NCI-H1105 (cell line): ENCODE data around the gene SLC22A2.

Source experiments
- DNase-seq: peaks from one replicate; lab custom pipeline; 2025; lab: John Stamatoyannopoulos, UW

SLC22A2 gene

DNA sequence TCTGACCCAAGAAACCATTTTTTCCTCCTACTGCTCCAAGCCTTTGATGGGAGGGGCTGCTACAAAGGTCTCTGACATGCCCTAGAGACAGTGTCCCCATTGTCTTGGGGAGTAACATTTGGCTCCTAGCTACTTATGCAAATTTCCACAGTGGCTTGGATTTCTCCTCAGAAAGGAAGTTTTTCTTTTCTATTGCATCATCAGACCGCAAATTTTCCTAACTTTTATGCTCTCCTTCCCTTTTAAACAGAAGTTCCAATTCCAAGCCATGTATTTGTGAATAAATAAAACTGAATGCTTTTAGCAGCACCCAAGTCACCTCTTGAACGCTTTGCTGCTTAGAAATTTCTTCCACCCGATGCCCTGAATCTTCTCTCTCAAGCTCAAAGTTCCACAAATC lies 51.0 kb downstream of the SLC22A2 start:
- no peak for DNase-seq

DNA sequence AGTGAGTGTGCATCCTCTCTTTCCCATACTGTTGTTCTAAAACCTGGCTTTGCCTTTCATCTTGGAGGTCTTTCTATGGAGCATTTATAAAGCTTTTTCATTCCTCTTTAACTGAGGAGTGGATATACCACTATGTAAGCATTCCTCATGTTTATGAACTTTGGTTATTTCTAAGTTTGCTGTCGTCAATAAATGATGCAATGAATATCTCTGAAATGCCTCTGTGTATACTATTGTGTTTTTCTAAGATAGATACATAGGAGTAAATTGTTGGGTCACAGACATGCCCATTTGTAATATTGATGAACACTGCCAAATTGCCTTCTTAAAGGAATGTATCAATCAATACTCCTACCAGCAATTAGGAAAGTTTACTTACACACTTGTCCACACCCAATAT lies 53.9 kb downstream of the SLC22A2 start:
- no peak for DNase-seq

DNA sequence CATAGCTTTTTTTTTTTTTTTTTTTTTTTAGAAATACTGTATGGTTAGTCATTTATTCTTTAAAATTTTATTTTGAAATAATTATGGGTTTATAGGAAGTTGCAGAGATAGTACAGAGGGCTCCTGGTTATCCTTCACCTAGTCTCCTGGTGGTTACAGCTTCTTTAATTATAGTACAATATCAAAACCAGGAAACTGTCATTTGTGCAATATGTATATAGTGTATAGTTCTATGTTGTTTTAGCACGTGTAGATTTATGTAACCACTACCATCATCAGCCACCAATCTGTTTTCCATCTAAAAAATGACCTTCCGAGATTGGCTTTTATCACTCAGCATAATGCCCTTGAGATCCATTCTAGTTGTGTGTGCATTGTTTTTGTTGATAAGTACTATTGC lies 54.7 kb downstream of the SLC22A2 start:
- no peak for DNase-seq

DNA sequence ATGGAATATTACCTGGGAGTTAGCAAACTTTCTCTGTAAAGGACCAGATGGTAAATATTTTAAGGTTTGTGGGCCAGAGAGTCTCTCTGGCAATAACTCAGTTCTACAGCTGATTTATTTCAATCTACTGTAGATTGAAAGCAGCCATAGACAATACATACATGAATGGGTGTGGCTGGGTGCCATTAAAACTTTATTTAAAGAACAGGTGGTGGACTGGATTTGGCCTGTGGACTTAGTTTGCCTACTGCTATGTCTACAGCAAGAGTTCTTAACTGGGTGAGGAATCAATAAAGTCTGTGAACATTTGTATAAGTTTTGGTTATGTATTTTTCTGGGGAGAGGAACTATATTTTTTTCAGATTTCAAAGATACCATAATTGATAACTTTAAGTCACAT lies 55.1 kb downstream of the SLC22A2 start:
- DNase-seq: no peak

DNA sequence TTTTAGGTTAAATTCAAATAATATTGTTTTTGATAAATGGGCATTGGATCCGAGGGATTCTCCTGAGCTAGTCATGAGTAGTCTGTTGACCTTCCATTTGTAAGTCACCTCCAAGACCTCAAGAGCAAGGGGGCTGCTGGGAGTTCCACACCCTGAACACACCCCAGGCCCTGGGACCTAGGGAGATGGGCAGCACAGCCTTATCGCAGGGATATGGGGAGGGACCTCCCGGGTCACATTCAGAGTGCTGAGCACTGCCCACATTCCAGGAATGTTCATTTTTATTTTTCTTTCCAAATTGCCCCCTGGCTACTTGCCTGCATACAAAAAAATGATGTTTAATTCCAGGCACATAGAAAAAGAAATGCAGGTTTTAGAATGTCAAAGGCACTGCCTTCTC lies 55.5 kb downstream of the SLC22A2 start:
- DNase-seq: no peak

DNA sequence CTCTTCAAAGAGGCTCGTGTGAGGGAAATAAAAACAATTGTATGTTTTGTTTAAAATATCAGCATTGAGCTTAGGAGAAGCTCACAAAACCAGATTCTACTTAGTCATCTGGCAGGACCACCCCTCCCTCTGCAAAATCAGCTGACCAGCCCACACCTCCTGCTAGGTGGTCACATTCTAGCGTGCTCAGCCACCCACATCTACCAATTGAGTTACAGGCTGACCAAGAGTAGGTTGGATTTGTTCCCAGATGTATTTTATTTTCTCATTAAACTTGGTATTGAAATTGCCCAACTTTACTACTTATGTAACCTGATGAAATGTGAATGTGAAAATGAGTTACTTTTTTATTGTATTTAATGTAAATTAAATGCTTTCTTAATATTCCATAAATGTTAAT lies 56.2 kb downstream of the SLC22A2 start:
- no peak for DNase-seq

GRCh38 chr6:160201061-160201460 lies 57.6 kb downstream of the SLC22A2 start:
- DNase-seq: no peak

DNA sequence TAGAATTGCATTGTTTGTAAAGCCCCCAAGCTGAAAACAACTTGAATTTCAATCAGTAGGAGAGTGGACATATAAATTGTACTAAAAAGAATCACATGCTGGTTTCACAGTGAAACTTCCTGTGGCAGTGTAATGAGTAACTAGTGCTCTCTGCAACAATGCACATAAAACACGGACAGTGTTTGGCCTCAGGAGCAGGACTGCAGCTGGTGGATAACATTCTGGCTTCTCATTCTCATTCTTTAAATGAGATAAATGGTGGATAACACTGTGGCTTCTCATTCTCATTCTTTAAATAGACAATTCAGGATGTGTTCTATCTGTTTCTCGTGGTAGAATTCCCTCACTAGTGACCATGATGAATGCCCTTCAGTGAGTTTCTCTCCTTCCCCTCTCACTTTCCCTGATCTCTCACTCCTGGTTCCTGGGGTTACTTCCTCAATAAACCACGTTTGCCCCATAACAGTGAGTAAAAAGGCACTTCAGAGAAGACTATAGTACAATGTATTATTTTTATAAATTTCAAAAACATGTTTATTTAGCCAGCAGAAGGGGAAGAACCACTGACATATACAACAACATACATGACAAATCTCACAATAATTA lies 59.9 kb downstream of the SLC22A2 start:
- DNase-seq: no peak

- no peak for DNase-seq
These were observed 61.0 kb downstream of the SLC22A2 start for GRCh38 chr6:160197662-160198061.

DNA sequence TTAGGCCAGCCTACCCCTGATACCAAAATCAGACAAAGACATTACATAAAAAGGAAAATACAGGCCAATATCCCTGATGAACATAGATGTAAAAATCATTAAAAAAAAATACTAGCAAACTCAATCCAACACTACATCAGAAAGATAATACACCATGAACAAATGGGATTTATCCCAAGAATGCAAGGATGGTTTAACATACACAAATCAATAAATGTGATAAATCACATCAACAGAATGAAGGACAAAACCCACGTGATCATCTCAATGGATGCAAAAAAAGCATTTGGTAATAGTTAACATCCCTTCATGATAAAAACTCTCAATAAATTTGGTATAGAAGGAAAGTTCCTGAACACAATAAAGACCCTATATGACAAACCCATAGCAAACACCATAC lies 63.8 kb downstream of the SLC22A2 start:
- DNase-seq: no peak

DNA sequence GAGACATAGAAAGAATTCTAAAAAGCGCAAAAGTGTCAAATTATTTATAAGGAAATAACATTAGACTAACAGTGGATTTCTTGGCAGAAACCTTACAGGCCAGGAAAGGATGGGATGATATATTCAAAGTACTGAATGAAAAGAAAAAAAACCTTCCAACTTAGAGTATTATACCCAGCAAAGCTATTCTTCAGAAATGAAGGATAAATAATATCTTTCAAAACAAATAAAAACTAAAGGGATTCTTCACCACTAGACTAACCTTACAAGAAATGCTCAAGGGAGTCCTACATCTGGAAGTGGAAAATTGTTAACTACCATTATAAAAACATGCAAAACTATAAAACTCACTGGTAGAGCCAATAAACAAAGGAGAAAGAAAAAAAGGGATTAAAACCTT lies 65.8 kb downstream of the SLC22A2 start:
- no peak for DNase-seq

GRCh38 chr6:160190973-160191372 lies 67.6 kb downstream of the SLC22A2 start:
- no peak for DNase-seq

DNA sequence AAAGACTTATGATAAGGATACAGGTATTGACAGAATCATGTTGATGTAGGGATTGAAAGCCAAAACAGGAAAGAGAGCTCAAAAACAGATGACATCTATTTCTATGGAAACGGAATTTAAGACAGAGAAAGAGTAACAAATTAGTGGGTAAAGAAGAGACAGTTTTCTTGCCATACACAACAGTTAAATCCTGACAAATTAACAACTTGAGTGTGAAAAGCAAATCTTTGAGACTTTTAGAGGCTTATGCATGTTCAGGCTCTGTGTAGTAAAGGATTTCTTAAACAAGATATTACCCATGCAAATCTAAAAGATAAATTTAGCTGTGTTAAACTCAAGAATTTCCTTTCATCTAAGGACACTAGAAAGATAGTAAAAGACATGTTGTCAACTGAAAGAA lies 68.5 kb downstream of the SLC22A2 start:
- DNase-seq: no peak

DNA sequence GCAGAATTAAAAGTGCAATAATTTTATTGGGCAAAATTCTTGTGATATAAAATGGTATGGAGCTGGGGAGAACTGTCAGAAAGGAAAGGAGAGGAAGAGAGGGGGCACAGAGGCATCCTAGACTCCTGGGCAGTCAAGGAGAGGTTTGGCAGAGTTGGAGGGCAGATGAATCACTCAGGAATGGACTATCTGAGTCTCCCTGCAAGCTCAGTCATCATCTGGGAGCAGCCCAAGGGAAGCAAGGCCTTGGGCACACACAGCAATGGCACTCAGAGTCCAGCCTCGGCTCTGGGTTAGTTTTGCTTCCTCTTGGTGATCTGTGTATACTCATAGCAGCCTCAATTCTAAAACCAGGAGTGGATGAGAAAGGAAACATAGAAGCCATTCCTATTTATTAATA lies 69.8 kb downstream of the SLC22A2 start:
- DNase-seq: no peak

- DNase-seq: no peak
These were observed 77.9 kb downstream of the SLC22A2 start for GRCh38 chr6:160180706-160181105.

- no peak for DNase-seq
These were observed 80.3 kb downstream of the SLC22A2 start for GRCh38 chr6:160178271-160178670.

DNA sequence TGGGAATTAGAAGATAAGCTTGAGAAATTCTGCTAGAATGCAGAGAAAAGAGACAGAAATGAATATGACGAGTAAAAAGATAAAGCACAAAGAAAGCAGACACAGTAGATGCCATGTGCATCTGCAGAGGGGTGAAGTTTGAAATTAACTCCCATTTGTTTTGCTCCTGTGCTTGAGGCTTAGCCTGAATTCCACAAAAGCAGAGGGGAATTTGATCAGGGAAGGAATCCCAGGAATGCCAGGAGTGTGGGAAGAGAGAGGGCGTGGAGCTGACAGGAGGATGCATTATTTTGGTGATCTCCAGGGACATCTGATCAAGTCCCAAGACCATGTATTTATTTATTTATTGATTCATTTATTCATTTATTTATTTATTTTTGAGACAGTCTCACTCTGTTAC lies 81.4 kb downstream of the SLC22A2 start:
- no peak for DNase-seq

- DNase-seq: no peak
These were observed 83.9 kb downstream of the SLC22A2 start for GRCh38 chr6:160174681-160175080.

GRCh38 chr6:160173806-160174527 lies 84.7 kb downstream of the SLC22A2 start:
- DNase-seq: no peak

DNA sequence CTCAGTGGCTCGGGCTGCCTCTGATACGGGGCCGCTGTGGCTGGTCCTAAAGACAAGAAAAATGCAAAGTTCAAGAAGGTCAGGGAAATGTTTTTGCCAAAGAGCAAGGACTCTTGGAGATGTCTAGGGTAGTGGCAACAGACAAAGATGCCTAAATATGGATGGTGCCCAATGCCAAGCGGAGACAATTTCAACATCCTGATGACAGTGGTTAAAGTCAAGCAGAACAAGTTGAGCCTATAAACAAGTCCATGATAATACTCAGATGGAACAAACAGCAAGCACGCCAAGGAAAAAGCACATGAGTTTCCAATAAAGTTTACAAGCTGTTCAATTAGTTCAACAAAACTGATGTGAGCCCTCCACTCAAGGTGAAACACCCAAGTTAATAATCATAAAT lies 85.9 kb downstream of the SLC22A2 start:
- DNase-seq: no peak

DNA sequence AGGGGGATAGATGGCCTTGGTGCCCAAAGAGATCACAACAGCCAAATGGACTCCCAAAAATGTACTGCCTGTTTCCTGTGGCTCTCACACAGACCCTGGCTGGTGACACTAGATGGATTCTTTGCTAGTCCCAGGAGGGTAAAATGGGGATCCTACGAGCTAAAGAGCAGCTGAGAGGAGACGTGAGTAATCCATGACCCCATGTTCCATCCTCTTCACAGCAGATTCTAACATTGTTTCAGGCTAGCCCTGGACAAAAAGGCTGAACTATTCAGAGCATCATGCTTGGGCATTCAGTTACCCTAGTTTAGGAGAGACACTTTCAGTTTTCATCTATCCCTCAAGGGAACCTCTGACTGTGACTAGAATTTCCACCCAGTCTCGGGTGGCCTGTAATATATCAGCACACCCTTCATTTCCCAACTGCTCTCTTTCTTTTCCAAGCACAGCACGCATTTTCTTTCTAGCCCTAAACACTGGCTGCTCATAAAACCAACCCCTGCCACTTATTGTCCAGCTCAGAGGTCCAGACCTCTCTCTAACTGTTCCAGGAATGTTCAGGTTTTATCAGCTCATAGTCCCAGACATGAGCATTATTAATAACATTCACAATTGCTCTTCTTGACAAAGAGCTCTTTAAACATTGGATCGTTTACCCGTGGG lies 88.5 kb downstream of the SLC22A2 start:
- no peak for DNase-seq

DNA sequence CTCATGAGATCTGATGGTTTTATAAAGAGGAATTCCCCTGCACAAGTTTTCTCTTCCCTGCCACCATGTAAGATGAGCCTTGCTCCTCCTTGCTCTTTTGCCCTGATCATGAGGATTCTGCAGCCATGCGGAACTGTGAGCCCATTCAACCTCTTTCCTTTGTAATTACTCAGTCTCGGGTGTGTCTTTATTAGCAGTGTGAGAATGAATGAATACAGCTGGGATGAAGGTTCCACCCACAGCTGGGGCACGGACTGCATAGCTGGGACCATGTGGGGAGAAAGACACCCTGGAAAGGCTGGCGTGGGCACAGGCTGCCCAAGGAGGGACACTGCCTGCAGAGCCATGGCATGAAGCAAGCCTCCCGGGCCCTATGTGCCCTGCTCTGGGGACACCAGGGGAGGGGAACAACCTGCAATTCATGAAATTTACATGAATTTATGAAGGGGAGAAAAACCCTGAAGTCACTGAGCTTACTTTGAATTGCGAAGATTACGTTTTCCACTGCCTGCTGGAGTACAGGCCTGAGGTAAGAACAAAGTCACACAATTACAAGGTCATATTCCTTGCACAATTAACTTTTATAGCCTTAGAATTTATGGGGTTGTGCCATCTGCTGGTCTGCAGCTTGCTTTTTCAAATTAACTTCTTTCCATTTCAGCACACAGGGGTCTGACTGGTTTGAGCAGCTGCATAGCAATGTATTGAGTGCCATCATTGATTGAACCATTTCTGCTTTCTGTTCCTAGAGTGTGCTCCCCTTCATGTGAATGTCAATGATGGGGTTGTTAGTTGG lies 90.8 kb downstream of the SLC22A2 start:
- DNase-seq: peak; percentile 20
